NT2/D1 (cell line): ENCODE measurements around the gene PIGS.

Source experiments
- DNase-seq: peaks from one replicate; pipeline ENCODE4 v3.0.0-alpha.2; 2011; ENCODE audit warnings: low read depth, low spot score
- H3K27me3 ChIP-seq: 2 replicates; pipeline ENCODE4 v1.6.0; 2011; ENCODE audit warnings: mild to moderate bottlenecking; ENCODE audit not compliant: insufficient read length, insufficient read depth
- H3K36me3 ChIP-seq: 2 replicates; pipeline ENCODE4 v1.6.1; 2011; ENCODE audit warnings: mild to moderate bottlenecking, low read length, mixed read lengths; ENCODE audit not compliant: insufficient read depth, insufficient read length
- H3K4me1 ChIP-seq: 2 replicates; pipeline ENCODE4 v1.5.1; 2011; ENCODE audit not compliant: insufficient read depth, insufficient read length
- H3K4me3 ChIP-seq: 2 replicates; pipeline ENCODE4 v1.5.1; 2011; ENCODE audit warnings: low read depth; ENCODE audit not compliant: insufficient read length
- H3K9ac ChIP-seq: 2 replicates; pipeline ENCODE4 v1.6.0; 2011; ENCODE audit warnings: low read depth; ENCODE audit not compliant: insufficient read length
- H3K9me3 ChIP-seq: 2 replicates; pipeline ENCODE4 v1.5.1; 2011; ENCODE audit warnings: mild to moderate bottlenecking, low read length; ENCODE audit not compliant: insufficient read depth
- SUZ12 ChIP-seq: IDR thresholded peaks from 2 replicates; pipeline ENCODE4 v1.6.1; 2011; ENCODE audit not compliant: insufficient read length, insufficient read depth; ENCODE audit errors: extremely low read depth
- YY1 ChIP-seq: IDR thresholded peaks from 2 replicates; pipeline ENCODE4 v1.6.1; 2011; ENCODE audit not compliant: insufficient read length, insufficient read depth
- ZNF274 ChIP-seq: IDR thresholded peaks from 2 replicates; pipeline ENCODE4 v1.6.1; 2011; ENCODE audit warnings: mild to moderate bottlenecking, low read depth, low read length

PIGS gene

GRCh38 chr17:28573966-28574480, 2.7 kb upstream of the PIGS start:
- H3K9me3 ChIP-seq = no peaks in the 10 kb centered on the region
- DNase-seq = no peak
- H3K9ac ChIP-seq = no peak overlapping the region
- peaks cover 7% of the 10 kb centered on the region for H3K27me3 ChIP-seq
- no peak overlapping the region for H3K4me3 ChIP-seq
- H3K36me3 ChIP-seq = peaks cover 47% of the 10 kb centered on the region
- H3K4me1 ChIP-seq = peaks cover 12% of the 10 kb centered on the region
- TF ChIP-seq ZNF274 = no peak
- TF ChIP-seq YY1 = no peak
- TF ChIP-seq SUZ12 = no peak

DNA sequence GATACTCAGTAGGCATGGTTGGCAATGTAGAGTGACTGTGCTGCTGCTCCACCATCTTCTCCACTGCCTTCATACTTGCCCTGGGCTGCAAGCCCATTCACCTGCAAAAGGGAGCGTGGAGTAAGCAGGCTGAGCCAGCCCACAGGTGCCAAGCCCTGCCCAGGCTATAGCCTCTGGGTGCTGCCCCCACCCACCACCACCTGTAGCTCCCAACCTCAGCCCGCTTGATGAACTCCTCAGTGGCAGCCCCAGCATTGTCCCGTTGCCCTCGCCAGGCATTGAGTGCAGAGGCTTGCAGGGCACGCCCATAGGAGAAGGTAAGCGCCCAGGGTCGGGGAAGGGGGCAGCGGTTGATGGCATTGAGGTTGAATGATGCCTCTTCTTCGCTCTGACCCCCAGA, 2.2 kb upstream of the PIGS start:
- Histone ChIP-seq H3K9me3 (no peaks in the 10 kb centered on the region), H3K4me3 (no peak overlapping the region), H3K9ac (no peak overlapping the region), H3K4me1 (peaks cover 12% of the 10 kb centered on the region), H3K27me3 (peaks cover 7% of the 10 kb centered on the region), H3K36me3 (peaks cover 42% of the 10 kb centered on the region)
- no peak for DNase-seq
- TF ChIP-seq YY1 (no peak), ZNF274 (no peak), SUZ12 (no peak)

DNA sequence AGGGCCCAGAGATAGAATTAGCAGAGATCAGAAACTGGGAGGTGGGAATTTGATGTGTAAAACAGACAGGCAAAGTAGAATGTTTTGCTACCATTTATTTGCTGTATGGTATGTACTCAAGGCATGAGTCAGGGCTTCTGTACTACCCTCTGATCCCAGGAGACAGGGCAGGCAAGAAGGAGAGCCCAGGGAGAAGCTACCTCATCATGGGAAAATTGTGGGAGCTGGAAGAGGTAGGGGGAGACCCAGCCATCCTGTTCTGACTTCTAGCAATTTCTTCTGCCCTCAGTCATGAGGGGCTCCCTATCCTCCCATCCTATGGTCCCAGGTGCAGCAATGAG, 1.7 kb upstream of the PIGS start:
- Histone ChIP-seq H3K36me3 (peaks cover 37% of the 10 kb centered on the region), H3K9ac (no peak overlapping the region), H3K9me3 (no peaks in the 10 kb centered on the region), H3K27me3 (peaks cover 7% of the 10 kb centered on the region), H3K4me1 (peaks cover 12% of the 10 kb centered on the region), H3K4me3 (no peak overlapping the region)
- no peak for DNase-seq
- TF ChIP-seq YY1 = no peak
- TF ChIP-seq ZNF274 = no peak
- no peak for TF ChIP-seq SUZ12

DNA sequence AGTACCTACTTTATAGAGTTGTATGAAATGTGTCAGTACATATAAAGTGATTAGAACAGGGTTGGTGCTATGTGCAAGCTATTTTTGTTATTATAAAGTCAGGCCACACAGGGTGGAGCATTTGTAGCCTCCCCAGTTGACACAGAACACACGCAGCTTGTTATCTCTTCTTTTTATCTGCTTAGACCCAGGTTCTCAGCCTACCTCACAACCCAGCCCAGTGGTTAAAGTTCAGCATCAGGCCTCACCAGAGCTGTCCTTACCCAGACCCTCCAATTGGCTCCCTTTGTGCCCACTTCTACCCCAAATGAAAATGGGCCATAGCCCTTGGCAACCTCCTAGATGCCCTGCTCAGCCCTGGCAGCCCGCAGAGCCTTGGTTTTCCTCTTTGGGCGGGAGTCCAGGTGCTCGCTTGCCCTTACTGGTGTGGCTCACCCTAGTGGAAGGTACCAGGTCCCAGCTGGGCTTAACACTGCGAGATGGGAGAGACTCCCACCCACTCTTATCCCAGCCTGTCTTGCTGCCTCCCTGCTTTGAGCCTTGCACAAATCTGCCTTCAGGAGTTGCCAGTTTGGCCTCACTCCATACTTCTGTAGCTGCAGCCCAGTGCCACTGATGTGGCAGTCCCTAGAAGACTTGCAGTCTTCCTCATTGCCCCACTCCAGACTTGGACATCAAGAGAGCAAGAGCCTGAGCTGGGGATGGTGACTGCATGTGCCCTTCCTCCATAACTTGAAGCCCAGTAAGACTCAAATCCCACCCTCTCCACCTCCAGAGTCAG, 1.1 kb upstream of the PIGS start:
- Histone ChIP-seq H3K4me3 (no peak overlapping the region), H3K9me3 (no peaks in the 10 kb centered on the region), H3K36me3 (peaks cover 31% of the 10 kb centered on the region), H3K9ac (no peak overlapping the region), H3K4me1 (peaks cover 12% of the 10 kb centered on the region), H3K27me3 (peaks cover 7% of the 10 kb centered on the region)
- no peak for DNase-seq
- TF ChIP-seq YY1 (no peak), SUZ12 (no peak), ZNF274 (no peak)

DNA sequence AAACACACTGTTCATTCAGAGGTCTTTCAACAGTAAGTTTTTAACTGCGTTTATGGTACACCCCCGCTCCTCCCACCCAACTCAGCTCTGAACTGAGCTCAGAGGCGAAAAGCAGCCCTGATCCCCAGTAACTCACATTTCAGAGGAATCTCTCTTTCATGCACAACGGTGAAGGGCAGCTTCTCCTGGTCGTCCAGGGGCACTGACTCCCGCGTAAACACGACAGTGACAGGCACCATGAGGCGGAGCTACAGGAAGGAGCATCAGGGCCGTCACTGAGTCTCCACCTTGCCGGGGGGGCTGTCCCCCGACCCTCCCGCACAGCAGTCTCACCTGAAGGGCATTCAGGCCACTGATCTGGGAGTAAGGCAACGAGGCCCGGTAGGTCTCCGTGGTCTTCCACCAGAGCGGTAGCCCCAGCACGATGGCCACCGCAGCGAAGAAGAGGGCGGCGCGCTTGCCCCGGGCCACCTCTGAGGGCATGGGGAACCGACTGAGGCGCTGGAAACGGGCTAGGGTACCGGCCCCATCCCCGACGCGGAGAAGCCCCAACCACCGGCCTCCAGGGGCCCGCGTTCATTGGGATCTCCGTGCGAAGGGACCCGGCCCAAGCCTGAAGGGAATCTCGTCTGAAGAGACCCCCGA, 486 bp downstream of the PIGS start:
- DNase-seq = no peak

GRCh38 chr17:28569446-28569845, 1.9 kb downstream of the PIGS start:
- no peak for TF ChIP-seq ZNF274
- TF ChIP-seq YY1 = no peak
- TF ChIP-seq SUZ12 = no peak
- Histone ChIP-seq H3K9me3 (no peaks in the 10 kb centered on the region), H3K36me3 (peaks cover 18% of the 10 kb centered on the region), H3K4me1 (no peaks in the 10 kb centered on the region), H3K4me3 (no peak overlapping the region), H3K27me3 (peaks cover 7% of the 10 kb centered on the region), H3K9ac (no peak overlapping the region)
- DNase-seq = no peak

More for the DNA sequence above, 486 bp downstream of the PIGS start:
- H3K9me3 ChIP-seq = no peaks in the 10 kb centered on the region
- peak overlapping the region; percentile 88 for H3K4me3 ChIP-seq
- H3K36me3 ChIP-seq = peaks cover 27% of the 10 kb centered on the region
- H3K4me1 ChIP-seq = peaks cover 7% of the 10 kb centered on the region
- TF ChIP-seq ZNF274 = no peak
- TF ChIP-seq YY1 = no peak
- TF ChIP-seq SUZ12 = no peak
- H3K9ac ChIP-seq = peak overlapping the region; percentile 90
- peaks cover 7% of the 10 kb centered on the region for H3K27me3 ChIP-seq

DNA sequence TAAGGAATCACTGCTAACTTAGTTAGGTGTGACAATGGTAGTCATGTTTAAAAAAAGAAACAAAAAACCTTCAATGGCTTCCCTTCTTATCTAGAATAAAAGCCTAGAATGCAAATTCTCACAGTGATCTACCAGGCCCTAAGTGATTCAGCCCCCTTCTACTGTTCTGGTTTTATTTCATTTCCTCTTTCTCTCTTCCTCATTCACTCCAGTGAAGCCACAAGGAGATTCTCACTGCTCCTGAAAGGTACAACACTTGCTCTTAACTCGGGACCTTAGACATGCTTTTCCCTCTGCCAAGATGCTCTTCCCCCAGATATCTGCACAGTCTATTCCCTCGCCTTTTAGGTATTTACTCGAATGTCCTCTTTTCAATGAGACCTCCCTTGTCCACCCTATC, 3.7 kb downstream of the PIGS start:
- Histone ChIP-seq H3K27me3 (peaks cover 5% of the 10 kb centered on the region), H3K4me3 (no peak overlapping the region)

More for the DNA sequence above, 3.7 kb downstream of the PIGS start:
- Histone ChIP-seq H3K36me3 (peaks cover 8% of the 10 kb centered on the region), H3K9ac (no peak overlapping the region), H3K9me3 (no peaks in the 10 kb centered on the region), H3K4me1 (no peaks in the 10 kb centered on the region)
- DNase-seq = no peak
- no peak for TF ChIP-seq ZNF274
- no peak for TF ChIP-seq SUZ12
- TF ChIP-seq YY1 = no peak
